Embryonic facial prominence (tissue), 1 donor: Measurements from ENCODE around the gene CD79B.

Source experiments
- DNase-seq: peaks from one replicate; pipeline ENCODE4 v3.0.0-alpha.2; 2016; ENCODE audit errors: extremely low spot score

The CD79B gene

DNA sequence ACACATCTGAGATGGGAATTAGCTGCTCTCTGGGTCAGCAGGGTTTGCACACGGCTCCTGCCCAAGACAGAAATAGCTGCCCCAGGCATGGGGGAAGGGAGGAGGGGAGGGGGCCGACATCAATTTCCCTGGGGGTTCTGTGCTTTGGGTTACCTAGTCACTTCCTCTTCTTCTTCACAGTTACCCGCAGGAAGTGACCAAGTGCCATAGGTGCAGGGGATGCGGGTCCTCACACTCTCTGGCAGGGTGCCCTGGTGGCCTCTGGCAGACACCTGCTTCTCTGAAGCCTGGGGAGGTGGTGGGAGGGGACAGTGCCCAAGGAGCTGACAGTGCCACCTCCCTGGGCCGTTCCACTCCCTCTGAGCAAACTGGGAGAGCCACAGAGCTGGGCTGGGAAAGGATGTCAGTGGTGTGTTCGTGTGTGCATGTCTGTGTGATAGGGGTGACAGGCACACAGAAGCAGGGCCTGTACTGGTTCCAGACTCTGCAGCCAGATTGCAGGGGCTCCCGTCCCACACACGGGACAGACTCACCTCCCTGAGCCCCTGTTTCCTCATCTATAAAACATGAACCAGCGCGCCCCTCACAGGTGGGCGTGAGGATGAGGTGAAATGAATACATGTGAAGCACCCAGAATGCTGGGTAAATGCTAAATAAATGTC, 22.4 kb upstream of the CD79B start:
- DNase-seq: no peak

DNA sequence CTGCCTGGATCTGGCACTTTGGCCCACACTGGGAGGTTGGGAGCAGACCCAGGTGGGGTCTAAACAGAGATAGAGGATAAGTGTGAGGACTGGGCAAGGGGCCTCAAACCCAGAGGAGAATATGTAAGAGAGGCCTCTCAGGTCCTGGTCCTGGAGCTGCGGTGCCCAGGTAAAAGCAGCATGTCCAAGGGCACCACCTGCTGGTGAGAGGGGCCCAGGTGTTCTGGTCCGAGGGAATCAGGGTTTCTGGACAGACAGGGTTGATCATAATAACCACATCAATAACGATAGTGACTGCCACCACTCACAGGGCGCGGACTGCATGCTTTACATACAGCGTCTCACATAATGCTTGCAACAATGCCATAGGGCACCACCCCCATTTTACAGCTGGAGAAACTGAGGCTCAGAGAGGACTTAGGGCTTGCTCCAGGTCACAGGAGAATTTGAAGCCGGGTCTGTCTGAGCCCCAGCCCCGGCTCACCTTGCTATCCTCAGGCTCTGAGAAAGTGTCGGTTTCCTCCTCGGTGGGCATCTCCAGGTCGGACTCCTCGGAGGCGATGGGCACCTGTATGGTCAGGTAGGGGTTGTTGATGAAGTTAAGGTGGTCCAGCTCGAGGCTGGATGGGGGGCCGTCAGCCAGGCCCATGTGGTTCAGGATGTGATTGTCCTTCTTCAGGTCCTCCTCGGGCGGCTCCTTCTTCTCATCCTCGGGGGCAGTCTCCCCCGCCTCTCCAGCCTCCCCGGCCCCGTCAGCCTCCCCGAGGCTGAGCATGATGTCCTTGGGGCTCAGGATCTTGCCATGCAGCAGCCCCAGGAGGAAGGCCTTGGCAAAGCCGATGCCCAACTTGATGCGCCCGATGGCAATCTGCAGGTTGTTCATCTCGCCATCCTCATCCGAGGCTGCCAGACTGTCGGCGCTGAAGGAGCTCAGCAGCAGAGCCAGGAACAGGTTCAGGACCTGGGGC, 19.1 kb upstream of the CD79B start:
- no peak for DNase-seq

DNA sequence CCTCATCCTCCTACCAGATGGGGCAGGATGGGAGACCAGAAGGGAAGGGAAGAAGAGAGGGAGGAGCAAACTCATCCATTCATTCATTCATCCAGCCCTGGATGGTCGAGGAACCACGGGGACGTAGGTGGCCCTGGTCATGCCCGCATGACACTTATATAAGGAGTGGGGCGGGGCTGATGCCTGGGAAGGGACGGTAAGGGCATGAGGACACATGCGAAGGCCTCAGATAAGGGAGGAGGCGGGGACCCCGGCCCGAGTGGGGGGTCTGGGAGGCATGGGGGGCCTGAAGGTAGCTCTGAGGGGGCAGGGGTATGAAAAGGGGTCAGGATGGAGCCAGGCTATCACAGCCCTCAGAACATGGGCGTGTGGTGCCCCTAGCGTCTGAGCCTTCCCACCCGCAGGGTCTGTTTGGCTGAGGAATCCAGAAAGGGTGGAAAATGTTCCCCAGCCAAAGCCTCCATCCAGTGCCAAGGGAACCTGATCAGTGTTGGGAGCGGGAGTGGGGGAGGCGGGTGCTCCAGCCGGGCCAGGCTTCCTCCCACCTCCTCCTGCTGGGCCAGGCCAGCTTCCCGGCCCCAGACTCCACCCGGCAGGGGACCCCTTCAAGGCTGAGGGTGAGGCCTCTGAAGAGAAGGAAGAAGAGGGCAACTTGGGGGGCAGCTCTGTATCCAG, 17.6 kb upstream of the CD79B start:
- no peak for DNase-seq

DNA sequence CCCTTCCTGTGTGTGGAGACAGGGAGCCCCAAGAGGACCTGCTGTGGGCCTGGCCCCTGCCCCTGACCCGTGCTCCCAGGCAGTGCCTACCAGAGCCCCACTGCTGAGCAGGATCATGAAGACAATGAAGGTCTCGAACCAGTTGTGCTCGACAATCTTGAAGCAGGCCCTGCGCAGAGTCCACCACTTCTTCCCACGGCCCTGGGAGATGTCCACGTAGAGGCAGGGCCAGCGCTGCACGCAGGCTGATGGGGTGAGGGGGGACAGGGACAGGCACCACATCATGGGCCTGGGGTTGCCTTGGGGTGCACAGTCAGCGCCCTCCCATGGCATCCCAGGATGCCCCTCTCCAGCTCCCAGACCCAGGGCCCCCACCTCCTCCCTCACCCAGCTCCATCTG, 16.4 kb upstream of the CD79B start:
- no peak for DNase-seq

DNA sequence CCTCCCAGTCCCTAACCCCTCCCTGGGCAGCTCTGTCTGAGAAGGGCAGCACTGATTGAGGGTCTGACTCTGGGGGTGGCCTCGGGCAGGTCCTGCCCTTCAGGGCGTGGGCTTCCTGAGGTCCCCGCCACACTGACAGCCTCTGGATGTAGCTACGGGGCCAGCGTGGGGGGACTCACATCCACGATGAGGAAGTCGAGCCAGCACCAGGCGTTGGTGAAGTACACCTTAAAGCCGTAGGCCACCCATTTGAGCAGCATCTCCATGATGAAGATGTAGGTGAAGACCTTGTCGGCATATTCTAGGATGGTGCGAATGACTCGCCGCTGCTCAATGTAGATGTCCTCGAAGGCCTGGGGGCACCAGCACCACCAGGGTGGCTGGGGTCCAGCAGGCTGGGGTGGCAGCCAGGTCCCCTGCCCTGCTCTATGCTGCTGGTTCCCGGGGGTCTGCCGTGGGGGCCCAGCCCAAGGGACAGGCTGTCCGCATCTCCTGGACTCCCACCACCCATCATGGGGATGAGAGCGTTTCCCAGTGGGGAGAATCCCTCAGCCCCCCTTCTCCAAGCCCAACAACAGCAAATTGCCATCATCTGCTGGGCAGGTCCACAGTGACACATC, 15.7 kb upstream of the CD79B start:
- DNase-seq: no peak

DNA sequence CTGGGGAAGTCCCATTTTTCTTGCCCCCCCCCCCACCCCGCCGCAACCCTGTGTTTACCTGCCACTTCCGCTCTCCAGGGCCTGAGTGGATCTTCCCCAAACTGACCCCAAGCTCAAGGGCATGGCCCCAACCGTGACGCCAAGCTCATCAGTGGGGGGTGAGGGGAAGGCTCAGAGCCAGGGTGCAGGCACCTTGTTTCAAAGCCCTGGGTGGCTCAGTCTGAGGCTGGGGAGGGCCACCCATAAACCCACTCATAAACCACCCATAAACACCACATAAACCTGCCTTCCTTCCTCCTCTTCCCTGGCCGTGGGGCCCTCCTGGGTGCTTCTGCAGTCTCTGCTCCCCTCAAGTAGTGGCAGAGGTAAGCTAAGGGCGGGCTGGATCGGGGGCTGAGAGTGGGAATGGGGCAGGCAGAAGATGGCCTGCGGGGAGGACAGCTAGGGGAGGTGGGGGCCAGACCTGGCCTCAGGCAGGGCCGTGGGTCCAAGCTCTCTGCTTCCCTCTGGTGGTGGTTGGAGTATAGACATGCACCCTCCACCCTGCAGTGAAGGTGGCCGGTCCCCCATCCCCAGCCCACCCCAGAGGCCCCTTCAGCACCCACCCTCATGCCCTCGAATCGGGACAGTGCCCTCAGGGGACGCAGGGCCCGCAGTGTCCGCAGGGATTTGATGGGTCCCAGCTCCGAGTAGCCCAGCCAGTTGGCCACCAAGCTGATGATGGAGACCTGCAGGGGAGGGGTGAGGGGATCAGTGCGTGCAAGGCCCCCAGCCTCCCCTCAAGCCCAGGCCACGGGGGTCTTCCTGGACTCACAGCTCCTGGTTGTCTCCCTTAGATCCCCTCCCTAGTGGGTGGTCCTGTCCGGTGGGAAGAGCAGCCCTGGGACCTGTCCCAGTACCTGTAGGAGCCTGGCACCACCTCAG, 14.6 kb upstream of the CD79B start:
- no peak for DNase-seq

DNA sequence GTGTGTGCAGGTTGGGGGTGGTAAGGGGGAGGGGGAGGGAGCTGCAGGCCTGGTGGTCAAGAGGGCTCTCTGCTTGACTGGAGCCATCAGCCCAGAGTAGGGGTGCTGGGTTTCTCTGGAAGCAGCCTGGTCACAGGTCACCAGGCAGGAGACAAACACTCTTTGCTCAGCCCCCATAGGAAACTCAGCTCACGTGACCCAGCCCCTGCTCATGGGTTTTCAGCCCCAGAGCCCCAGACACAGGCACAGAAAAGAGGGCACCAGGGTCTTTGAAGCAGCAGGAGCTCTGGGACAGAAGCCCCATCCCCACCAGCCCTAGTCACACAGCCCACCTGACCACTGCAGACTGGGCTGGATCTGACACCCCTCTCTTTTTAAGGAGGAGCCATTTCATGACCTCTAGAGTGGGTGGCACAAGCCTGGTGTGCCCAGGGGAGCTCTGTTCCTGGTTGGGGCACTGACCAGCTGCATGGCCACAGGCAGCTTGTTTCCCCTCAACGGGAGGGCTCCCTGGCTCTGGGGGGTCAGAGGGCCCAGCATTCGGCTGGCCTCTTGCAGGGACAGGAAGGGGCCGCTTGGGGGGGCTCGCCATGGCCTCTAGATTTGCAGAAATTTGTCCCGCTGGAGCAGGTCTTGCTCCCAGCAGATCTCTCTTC, 13.8 kb upstream of the CD79B start:
- DNase-seq: no peak

DNA sequence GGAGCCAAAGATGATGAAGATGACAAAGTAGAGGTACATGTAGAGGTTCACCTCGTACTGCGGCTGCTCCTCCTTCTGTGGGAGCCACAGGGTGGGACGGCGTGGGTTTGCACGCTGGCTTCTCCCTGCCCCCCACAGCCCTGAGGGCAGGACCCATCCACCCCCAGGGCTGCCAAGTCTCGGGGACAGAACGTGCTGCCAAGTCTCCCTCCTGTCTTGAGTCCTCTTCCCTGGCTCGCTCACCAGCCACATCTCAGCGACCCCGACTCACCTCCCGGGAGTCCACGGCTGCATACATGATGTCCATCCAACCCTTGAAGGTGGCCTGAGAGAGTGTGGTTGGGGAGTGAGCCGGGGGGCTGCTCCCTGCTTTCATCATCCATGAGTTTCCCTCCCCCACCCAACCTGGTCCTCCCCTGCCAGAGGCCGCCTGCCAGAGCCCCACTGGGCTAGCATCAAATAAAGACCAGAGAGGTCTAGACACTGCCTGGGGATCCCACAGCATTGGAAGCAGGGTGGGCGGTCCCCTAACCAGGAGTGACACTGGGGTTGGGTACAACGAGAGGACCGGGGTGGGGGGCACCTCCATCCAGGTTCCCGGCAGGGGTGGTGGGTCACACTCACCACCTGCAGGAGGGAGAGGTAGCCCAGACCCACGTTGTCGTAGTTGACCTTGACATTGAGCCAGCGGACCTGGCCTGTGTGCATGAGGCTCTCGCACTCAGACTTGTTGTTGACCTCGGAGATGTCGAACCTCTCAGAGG, 12.8 kb upstream of the CD79B start:
- no peak for DNase-seq

DNA sequence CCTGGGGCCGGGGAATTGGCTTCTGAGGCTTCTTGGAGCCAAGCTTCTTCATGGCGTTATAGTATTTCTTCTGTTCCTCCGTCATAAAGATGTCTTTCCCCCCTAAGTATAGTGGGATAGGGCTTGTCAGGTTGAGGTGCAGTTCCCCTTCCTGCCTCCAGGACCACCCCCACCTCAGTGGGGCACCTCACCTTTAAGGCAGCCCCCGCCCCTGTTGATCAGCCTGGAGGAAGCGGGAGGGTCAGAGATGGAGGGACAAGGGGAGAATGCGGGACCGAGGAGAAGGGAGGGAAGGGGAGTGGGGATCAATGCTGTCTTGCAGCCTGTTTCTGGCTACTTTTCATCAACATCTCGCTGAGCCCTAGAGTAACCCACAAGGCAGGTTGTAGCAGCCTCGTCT, 11.6 kb upstream of the CD79B start:
- DNase-seq: no peak

DNA sequence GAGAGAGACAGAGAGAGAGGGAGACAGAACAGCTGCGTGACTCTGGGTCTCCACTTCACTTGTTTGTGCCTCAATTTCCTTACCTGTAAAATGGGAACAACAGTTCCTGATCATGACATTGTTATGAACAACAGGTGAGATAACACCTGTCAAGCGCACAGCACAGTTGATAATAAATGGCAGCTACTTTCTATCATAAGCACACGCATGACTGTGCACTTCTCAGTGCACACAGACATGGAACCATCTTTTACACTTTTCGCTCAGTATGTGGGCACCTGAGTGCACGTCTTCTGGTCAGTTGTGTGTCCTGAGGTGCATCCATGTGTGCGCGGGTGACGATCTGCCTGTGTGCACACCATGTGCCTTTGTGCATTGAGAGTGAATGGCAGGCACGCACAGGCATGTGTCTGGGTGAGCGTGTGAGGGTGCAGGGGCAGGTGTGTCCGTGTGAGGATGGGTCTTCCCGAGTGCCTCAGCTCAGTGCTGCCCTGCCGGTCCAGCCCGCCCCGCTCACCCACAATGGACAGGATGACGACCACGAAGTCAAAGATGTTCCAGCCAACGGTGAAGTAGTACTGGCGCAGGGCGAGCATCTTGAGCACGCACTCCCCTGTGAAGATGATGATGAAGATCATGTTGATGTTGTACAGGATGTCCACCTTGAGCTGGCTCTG, 10.3 kb upstream of the CD79B start:
- DNase-seq: no peak

DNA sequence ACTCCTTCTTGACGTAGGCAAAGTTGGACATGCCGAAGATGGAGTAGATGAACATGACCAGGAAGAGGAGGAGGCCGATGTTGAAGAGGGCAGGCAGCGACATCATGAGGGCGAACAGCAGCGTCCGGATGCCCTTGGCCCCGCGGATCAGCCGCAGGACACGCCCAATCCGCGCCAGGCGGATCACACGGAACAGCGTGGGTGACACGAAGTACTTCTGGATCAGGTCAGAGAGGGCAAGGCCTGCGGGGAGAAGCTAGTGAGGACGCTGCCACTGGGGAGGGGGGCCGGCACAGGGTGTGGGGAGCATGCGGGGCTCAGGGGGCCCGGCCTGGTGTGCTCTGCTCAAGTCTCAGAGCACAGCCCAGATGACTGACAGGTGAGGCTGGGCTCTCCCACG, 9.6 kb upstream of the CD79B start:
- DNase-seq: no peak

DNA sequence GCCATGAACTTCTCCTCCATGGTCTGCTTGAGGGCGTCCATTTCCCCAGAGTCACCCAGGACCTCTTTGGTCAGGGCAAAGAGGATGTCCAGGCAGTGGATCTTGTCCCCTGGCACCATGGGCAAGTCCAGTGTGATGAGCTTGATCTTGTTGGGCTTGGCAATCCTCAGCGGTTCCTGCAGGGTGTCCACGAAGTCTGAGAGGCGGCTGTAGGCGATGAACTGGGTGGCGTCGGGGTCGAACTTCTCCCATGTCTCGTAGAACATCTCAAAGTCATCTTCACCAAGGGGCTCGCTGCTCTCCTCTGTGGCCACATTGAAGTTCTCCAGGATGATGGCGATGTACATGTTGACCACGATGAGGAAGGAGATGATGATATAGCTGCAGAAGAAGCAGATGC, 9.0 kb upstream of the CD79B start:
- no peak for DNase-seq

DNA sequence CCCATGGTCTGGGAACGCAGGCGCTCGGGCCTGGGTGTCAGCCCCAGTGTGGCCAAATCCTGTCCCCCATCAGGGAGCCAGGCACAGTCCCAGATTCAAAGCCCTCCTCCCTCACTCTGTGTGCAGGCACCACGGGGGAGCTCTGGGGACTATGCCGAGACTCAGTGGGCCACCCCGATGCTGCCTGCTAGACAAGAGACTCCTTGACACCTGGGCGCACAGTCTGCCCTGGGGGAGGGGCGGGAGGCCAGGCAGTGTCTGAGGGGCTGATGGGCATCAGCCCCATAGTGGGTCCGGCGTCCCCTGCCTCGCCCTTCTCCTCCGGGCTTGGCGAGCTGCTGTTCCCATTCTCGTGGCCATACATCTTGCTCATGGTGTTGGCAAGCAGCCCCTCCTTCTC, 8.5 kb upstream of the CD79B start:
- no peak for DNase-seq

DNA sequence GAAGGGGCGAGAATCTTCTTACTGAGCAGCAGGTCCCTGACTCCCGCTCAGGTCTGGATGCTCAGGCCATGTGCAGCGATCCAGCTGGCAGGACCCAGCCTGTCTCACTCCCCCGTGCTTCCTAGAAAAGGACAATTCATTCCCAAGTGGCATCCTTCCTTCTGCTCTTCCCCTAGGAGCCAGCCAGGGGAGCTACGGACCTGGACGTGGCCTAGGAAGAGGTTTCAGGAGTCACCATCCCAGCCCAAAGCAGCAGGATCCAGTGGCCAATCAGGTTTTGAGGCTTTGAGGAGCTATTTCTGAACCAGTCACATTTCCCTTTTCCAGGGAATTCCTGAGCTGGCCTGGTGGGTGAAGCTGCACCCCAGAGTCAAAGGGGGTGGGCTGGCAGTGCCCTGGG, 7.8 kb upstream of the CD79B start:
- DNase-seq: no peak

DNA sequence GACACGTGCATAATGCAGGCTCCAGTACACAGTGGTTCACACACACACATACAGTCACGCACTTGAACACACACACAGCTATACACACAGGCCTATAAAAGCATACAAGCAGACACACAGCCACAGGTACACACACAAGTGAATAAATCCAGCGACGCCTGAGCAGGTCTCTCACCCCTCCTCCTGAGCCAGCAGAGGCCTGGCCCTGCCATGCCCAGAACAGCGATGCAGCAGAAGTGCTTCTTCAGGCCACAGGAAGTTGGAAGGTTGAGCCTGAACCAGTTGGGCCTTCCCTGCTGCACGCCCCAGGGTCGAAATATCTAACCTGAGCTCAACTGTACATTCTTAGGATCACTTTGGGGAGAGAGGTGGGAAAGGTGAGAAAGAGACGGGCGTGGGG, 7.3 kb upstream of the CD79B start:
- DNase-seq: no peak

DNA sequence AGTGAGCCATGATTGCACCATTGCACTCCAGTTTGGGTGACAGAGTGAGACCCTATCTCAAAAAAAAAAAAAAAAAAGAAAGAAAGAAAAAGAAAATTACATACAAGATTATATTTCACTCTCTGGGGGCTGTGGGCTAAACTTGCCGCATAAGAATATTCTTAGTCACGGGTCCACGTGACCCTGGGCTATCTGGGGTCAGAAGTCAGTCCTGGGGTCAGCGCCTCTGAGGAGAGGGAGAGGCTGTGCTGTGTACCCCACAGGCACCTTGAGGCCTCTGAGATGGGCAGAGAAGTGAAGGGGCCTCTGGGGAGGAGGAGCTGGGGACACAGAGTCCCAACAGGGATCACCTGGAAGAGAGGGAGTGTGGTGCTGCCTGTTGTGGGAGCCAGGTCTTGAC, 5.8 kb upstream of the CD79B start:
- no peak for DNase-seq

DNA sequence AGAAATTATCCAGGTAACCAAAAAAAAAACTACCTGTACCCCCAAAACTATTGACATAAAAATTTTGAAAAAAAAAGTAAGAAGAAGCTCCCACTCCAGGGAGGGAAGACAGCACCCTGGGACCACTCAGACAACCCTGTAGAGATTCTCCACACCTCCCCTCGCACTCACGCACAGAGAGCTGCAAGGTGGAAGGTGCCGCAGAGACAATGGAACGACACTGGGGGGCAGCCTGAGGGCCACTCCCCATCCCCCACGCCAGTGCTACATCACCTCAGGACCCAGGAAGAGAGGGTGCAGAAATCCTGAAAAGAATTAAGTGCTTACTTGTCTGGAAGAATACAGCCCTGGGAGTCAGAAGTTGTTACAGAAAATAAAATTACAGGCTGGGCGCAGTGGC, 5.2 kb upstream of the CD79B start:
- DNase-seq: no peak

DNA sequence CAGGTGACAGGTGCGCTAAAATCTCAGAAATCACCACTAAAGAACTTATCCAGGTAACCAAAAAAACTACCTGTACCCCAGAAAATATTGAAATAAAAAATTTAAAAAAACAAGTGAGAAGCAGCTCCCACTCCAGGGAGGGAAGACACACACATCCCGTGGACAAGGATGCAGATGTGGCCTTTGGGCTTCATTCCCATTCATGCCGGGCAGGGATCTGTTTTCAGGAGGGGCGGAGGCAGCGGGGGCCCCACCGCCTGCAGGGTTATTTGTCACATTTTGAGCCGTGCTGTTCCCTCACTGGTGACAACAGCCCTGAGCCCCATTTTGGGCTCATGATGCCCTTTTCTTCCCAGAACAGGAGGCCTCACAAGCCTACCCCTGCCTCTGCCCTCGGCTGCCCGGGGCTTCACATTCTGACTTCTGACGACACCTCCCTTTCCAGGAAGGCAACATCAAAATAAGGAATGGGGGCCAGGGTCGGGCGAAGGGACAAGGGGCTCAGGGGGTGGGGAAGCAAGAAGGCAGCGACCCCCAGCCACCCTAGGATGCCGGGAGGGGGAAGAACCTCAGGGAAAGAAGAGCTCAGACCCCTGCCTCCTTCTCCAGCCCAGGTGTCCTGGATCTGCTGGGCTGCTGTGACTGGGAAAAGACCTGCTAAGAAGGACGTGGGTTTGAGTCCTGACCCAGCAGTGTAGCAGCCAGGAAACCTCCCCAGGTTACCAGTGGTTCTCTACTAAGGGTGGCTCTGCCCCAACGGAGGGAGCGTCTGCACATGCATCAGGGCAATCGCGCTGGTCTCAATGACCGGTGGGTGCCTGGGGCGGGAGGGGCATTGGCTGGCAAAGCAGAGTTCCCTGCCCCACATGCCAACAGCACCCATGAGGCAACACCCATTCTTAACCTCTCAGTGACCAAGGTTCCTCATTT, 2.3 kb upstream of the CD79B start:
- no peak for DNase-seq
